ENCODE data around the gene SCP2.

The SCP2 gene

DNA sequence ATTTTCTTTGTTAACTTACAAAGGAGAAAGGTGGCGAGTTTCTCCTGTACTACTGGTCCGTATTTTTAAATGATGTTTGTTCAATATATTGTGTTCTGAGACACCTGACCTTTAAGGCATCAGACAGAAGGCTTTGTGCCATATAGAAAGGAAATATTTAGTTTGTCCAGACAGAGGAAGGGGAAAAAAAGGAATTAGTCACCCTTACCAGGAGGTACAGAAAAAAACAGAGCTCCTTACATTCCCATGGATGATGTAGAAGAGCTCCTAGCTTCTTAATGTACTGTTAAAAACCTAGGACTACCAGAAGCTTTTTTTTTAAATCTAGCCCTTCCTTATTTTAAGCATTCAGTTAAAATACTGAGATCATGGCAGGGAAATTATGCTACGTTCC is 122.5 kb downstream of the SCP2 start:
- TF ChIP-seq FOXP2 (optimal IDR thresholded peaks at IDR 0.05; ENCODE audit: borderline replicate concordance, extremely low read depth, extremely low read length, insufficient read depth), result no peak
- no peak for TF ChIP-seq POLR2AphosphoS5 (IDR thresholded peaks at IDR 0.05; ENCODE audit: low read depth, low read length)
- no peak for TF ChIP-seq TAF1 (IDR thresholded peaks at IDR 0.05; ENCODE audit: borderline replicate concordance, insufficient read depth, low read length)
- no peak for TF ChIP-seq REST (IDR thresholded peaks at IDR 0.05; ENCODE audit: insufficient read depth in 1 of 2, low read depth in 2 of 2, low read length in 2 of 2)
- no peak for TF ChIP-seq SIN3A (IDR thresholded peaks at IDR 0.05; ENCODE audit: borderline replicate concordance, insufficient read depth, low read length)

- TF ChIP-seq SIN3A (IDR thresholded peaks at IDR 0.05; ENCODE audit: borderline replicate concordance, insufficient read depth, low read length) (no peak), POLR2AphosphoS5 (IDR thresholded peaks at IDR 0.05; ENCODE audit: low read depth, low read length) (no peak), TAF1 (IDR thresholded peaks at IDR 0.05; ENCODE audit: borderline replicate concordance, insufficient read depth, low read length) (no peak), REST (IDR thresholded peaks at IDR 0.05; ENCODE audit: insufficient read depth in 1 of 2, low read depth in 2 of 2, low read length in 2 of 2) (no peak), FOXP2 (optimal IDR thresholded peaks at IDR 0.05; ENCODE audit: borderline replicate concordance, extremely low read depth, extremely low read length, insufficient read depth) (no peak)
Measured at GRCh38 chr1:53050310-53050709, 123.2 kb downstream of the SCP2 start.

- TF ChIP-seq TAF1 (IDR thresholded peaks at IDR 0.05; ENCODE audit: borderline replicate concordance, insufficient read depth, low read length) (no peak), REST (IDR thresholded peaks at IDR 0.05; ENCODE audit: insufficient read depth in 1 of 2, low read depth in 2 of 2, low read length in 2 of 2) (no peak), POLR2AphosphoS5 (IDR thresholded peaks at IDR 0.05; ENCODE audit: low read depth, low read length) (no peak), SIN3A (IDR thresholded peaks at IDR 0.05; ENCODE audit: borderline replicate concordance, insufficient read depth, low read length) (no peak), FOXP2 (optimal IDR thresholded peaks at IDR 0.05; ENCODE audit: borderline replicate concordance, extremely low read depth, extremely low read length, insufficient read depth) (no peak)
Measured at GRCh38 chr1:53051676-53052075, 124.6 kb downstream of the SCP2 start.

DNA sequence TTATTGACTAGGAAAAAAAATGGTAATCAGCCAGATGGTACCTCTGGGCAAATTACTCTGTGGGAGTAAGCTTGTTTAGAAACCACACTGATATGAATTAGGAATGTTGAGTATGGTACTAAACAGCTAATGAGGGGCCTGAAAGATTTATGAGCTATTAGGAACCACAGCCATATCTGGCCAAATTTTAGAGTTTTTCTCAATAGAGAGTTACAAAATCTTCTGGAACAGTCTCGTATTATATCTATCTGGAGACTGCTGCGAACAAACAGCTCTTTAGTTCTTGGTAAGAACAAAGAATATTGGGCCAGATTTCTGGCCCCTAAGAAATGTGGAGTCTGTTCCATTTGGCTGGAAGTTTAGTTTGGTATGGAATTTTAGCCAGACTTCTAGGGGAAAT is 130.1 kb downstream of the SCP2 start:
- TF ChIP-seq REST (IDR thresholded peaks at IDR 0.05; ENCODE audit: insufficient read depth in 1 of 2, low read depth in 2 of 2, low read length in 2 of 2) (no peak), TAF1 (IDR thresholded peaks at IDR 0.05; ENCODE audit: borderline replicate concordance, insufficient read depth, low read length) (no peak), POLR2AphosphoS5 (IDR thresholded peaks at IDR 0.05; ENCODE audit: low read depth, low read length) (no peak), FOXP2 (optimal IDR thresholded peaks at IDR 0.05; ENCODE audit: borderline replicate concordance, extremely low read depth, extremely low read length, insufficient read depth) (no peak)

DNA sequence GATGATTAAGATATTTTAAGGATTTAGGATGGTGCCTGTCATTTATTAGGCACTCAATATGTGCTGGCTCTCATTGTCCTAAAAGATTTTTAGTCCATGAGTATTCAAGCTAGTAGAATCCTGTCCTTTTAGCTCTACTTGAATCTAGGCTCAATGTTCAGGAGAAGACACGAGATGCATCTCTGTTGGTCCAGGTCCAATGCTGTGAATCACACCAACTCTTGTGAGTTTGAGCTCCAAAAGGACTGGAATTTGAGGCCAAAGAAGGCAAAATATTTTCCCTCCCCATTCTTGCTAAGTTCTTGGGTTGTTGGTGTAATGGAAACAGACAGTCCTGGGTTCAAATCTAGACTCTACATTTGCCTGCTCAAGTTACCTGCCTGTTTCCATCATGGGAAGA is 133.5 kb downstream of the SCP2 start:
- TF ChIP-seq FOXP2 (optimal IDR thresholded peaks at IDR 0.05; ENCODE audit: borderline replicate concordance, extremely low read depth, extremely low read length, insufficient read depth) (no peak), POLR2AphosphoS5 (IDR thresholded peaks at IDR 0.05; ENCODE audit: low read depth, low read length) (no peak), REST (IDR thresholded peaks at IDR 0.05; ENCODE audit: insufficient read depth in 1 of 2, low read depth in 2 of 2, low read length in 2 of 2) (no peak), SIN3A (IDR thresholded peaks at IDR 0.05; ENCODE audit: borderline replicate concordance, insufficient read depth, low read length) (no peak), TAF1 (IDR thresholded peaks at IDR 0.05; ENCODE audit: borderline replicate concordance, insufficient read depth, low read length) (no peak)
